ENCODE measurements around the gene GRB2.

GRCh38 chr17:75338335-75338734 is 67.1 kb downstream of the GRB2 start:
- TF ChIP-seq CTCF (conservative IDR thresholded peaks at IDR 0.05; ENCODE audit: low read depth in 2 of 2) = no peak
- TF ChIP-seq CREB1 (CRISPR knock-in tag; IDR thresholded peaks at IDR 0.05; ENCODE audit: low read depth) = no peak
- TF ChIP-seq REST (IDR thresholded peaks at IDR 0.05; ENCODE audit: unreplicated experiment) = no peak
- TF ChIP-seq POLR2AphosphoS5 (IDR thresholded peaks at IDR 0.05; ENCODE audit: low read depth) = no peak
- no peak for TF ChIP-seq EZH2 (IDR thresholded peaks at IDR 0.05; ENCODE audit: low read depth, unreplicated experiment)
- no peak for TF ChIP-seq NANOG (IDR thresholded peaks at IDR 0.05; ENCODE audit: borderline replicate concordance)
- no peak for TF ChIP-seq ZNF331 (CRISPR knock-in tag; IDR thresholded peaks at IDR 0.05; ENCODE audit: low read depth)
- TF ChIP-seq EZH2phosphoT487 (IDR thresholded peaks at IDR 0.05; ENCODE audit: unreplicated experiment) = no peak
- TF ChIP-seq JUNB (IDR thresholded peaks at IDR 0.05; ENCODE audit: unreplicated experiment) = no peak
- no peak for TF ChIP-seq STAT1 (IDR thresholded peaks at IDR 0.05; ENCODE audit: unreplicated experiment)
- TF ChIP-seq ETS1 (IDR thresholded peaks at IDR 0.05) = no peak
- TF ChIP-seq ZNF114 (CRISPR knock-in tag; IDR thresholded peaks at IDR 0.05) = no peak

Data from GM23338 (cell line).